ENCODE data around the gene RGR.

DNA sequence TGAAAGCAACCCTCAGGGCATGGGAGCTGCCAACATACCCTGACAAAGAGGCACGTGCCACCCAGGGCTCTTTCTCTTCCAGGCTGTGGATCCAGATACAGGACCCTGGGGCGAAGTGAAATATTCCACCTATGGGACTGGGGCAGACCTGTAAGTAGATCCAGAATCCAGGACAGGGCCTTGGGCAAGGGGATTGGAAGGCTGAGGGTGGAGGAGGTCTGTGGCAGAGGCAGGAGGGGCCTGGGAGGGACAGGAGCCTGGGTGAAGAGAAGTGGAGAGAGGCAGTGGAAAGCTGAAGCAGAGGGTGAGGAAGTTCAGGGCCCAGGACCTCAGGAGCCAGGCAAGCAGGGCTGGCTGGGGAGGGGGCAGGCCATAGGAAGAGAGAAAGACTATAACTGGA lies 33.3 kb upstream of the RGR start:
- TF ChIP-seq, protein P1, sequence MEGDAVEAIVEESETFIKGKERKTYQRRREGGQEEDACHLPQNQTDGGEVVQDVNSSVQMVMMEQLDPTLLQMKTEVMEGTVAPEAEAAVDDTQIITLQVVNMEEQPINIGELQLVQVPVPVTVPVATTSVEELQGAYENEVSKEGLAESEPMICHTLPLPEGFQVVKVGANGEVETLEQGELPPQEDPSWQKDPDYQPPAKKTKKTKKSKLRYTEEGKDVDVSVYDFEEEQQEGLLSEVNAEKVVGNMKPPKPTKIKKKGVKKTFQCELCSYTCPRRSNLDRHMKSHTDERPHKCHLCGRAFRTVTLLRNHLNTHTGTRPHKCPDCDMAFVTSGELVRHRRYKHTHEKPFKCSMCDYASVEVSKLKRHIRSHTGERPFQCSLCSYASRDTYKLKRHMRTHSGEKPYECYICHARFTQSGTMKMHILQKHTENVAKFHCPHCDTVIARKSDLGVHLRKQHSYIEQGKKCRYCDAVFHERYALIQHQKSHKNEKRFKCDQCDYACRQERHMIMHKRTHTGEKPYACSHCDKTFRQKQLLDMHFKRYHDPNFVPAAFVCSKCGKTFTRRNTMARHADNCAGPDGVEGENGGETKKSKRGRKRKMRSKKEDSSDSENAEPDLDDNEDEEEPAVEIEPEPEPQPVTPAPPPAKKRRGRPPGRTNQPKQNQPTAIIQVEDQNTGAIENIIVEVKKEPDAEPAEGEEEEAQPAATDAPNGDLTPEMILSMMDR (IDR thresholded peaks at IDR 0.05), result no peak
- TF ChIP-seq POLR2A (IDR thresholded peaks at IDR 0.05), result no peak

Data from prostate gland (tissue), 2 donors.